ENCODE measurements around the gene FOSL1.

- TF ChIP-seq POLR2A (IDR thresholded peaks at IDR 0.05) (no peak), POLR2AphosphoS5 (IDR thresholded peaks at IDR 0.05) (no peak), CTCF (IDR thresholded peaks at IDR 0.05 in 8 of 11, conservative IDR thresholded peaks at IDR 0.05 in 3 of 11) (no peak)
Observed at GRCh38 chr11:65887723-65888162, 12.4 kb downstream of the FOSL1 start.

All from spleen (tissue), 7 donors.